ENCODE results near the gene PER1. TPM values are rescaled to one million over a fixed set of nuclear protein-coding genes. Genes with fewer than 3 reads are reported as not detected.
"Not testable (repeated sequence)": the region's sequence is repeated elsewhere in the genome, so short reads cannot be mapped to it uniquely, and the experiment has no call there.

The PER1 gene
- total RNA-seq, 1 donor from 2014 or later, result 5.0 TPM

- peak; percentile 32 to 68 for DNase-seq (ENCODE audit: low read depth in 2 of 2)
These were observed 31.4 kb downstream of the PER1 start for GRCh38 chr17:8120520-8121406.

GRCh38 chr17:8119581-8120519 is 32.4 kb downstream of the PER1 start:
- peak; percentile 92 to 93 for DNase-seq (ENCODE audit: low read depth in 2 of 2)

- peak; percentile 72 to 76 for DNase-seq (ENCODE audit: low read depth in 2 of 2)
These were observed 33.2 kb downstream of the PER1 start for GRCh38 chr17:8118769-8119580.

- DNase-seq (ENCODE audit: low read depth in 2 of 2), result peak; percentile 32 to 66
These were observed 34.0 kb downstream of the PER1 start, which contains the start of gene ALOXE3 for GRCh38 chr17:8117980-8118768. TSS of gene ALOXE3 (minus strand) at chr17:8118514. CDS start at chr17:8117990, 524 bp downstream.

- no peak for DNase-seq (ENCODE audit: low read depth in 2 of 2)
These were observed 34.7 kb downstream of the PER1 start for GRCh38 chr17:8117367-8117979.

- DNase-seq (ENCODE audit: low read depth in 2 of 2), result no peak
These were observed 35.4 kb downstream of the PER1 start for GRCh38 chr17:8116776-8117175.

GRCh38 chr17:8110907-8111306 is 41.3 kb downstream of the PER1 start:
- no peak for DNase-seq (ENCODE audit: low read depth in 2 of 2)

- DNase-seq (ENCODE audit: low read depth in 2 of 2), result no peak
These were observed 41.8 kb downstream of the PER1 start for GRCh38 chr17:8110456-8110804.

GRCh38 chr17:8109661-8110455 is 42.3 kb downstream of the PER1 start:
- DNase-seq (ENCODE audit: low read depth in 2 of 2), result peak in 1 of 2 donors; percentile 53

- DNase-seq (ENCODE audit: low read depth in 2 of 2), result no peak
These were observed 43.1 kb downstream of the PER1 start for GRCh38 chr17:8108972-8109660.

GRCh38 chr17:8106980-8107379 is 45.2 kb downstream of the PER1 start:
- not testable (repeated sequence) for DNase-seq (ENCODE audit: low read depth in 2 of 2)

- no peak for DNase-seq (ENCODE audit: low read depth in 2 of 2)
These were observed 46.2 kb downstream of the PER1 start for GRCh38 chr17:8105957-8106398.

GRCh38 chr17:8104911-8105310 is 47.3 kb downstream of the PER1 start:
- DNase-seq (ENCODE audit: low read depth in 2 of 2), result no peak

GRCh38 chr17:8103549-8103948 is 48.7 kb downstream of the PER1 start:
- DNase-seq (ENCODE audit: low read depth in 2 of 2), result no peak

- no peak for DNase-seq (ENCODE audit: low read depth in 2 of 2)
These were observed 50.5 kb downstream of the PER1 start for GRCh38 chr17:8101721-8102120.

GRCh38 chr17:8100763-8101162 is 51.4 kb downstream of the PER1 start:
- no peak for DNase-seq (ENCODE audit: low read depth in 2 of 2)

GRCh38 chr17:8100111-8100510 is 52.1 kb downstream of the PER1 start:
- no peak for DNase-seq (ENCODE audit: low read depth in 2 of 2)

GRCh38 chr17:8096541-8096940 is 55.7 kb downstream of the PER1 start:
- no peak for DNase-seq (ENCODE audit: low read depth in 2 of 2)

GRCh38 chr17:8095361-8095760 is 56.8 kb downstream of the PER1 start:
- DNase-seq (ENCODE audit: low read depth in 2 of 2), result no peak

Data from dermis microvascular lymphatic vessel endothelial cell (primary cell).